ENCODE results near the gene MARCOL. TPM values are rescaled to one million over a fixed set of nuclear protein-coding genes. Genes with fewer than 3 reads are reported as not detected.

Gene MARCOL
- total RNA-seq, 1 experiment from 2014 or later: not detected

- no peak for DNase-seq (ENCODE audit: low read depth, low spot score)
- Histone ChIP-seq H3K4me3 (replicated peaks in 1 of 2; ENCODE audit: low read depth in 1 of 2, low read length in 2 of 2) (no peak overlapping the region), H3K4me2 (ENCODE audit: low read length) (no peak overlapping the region), H3K9me2 (ENCODE audit: insufficient read depth) (no peaks in the 10 kb centered on the region), H3K9me3 (ENCODE audit: control insufficient read depth in 1 of 2, insufficient read depth in 1 of 2, low read depth in 1 of 2, low read length in 2 of 2) (no peaks in the 10 kb centered on the region), H3K27ac (ENCODE audit: low read depth, low read length) (no peak overlapping the region), H3K79me2 (ENCODE audit: insufficient read depth, low read length) (no peaks in the 10 kb centered on the region), H3K4me1 (ENCODE audit: control insufficient read depth in 1 of 2, insufficient read depth in 2 of 2, low read length in 2 of 2) (no peaks in the 10 kb centered on the region), H3K27me3 (ENCODE audit: insufficient read depth, low read length) (no peaks in the 10 kb centered on the region; the same call in 1 of the 2 replicates), H2AFZ (ENCODE audit: low read depth, low read length, poor library complexity, severe bottlenecking) (no peak overlapping the region), H3K36me3 (ENCODE audit: control insufficient read depth in 1 of 2, insufficient read depth in 2 of 2, low read length in 2 of 2) (no peaks in the 10 kb centered on the region), H3K9ac (ENCODE audit: low read length) (no peak overlapping the region), H4K20me1 (ENCODE audit: insufficient read depth) (no peaks in the 10 kb centered on the region; the same call in 1 of the 2 replicates)
- no peak for TF ChIP-seq POLR2A (IDR thresholded peaks at IDR 0.05; ENCODE audit: borderline replicate concordance, extremely low read depth, insufficient read depth, insufficient read length)
- no peak for TF ChIP-seq ATF3 (IDR thresholded peaks at IDR 0.05)
- TF ChIP-seq SIN3A (IDR thresholded peaks at IDR 0.05; ENCODE audit: low read depth): no peak
- TF ChIP-seq SP1 (IDR thresholded peaks at IDR 0.05; ENCODE audit: low read depth): no peak
- TF ChIP-seq ZFX (IDR thresholded peaks at IDR 0.05): no peak
- no peak for TF ChIP-seq CTCF (IDR thresholded peaks at IDR 0.05 in 2 of 3, conservative IDR thresholded peaks at IDR 0.05 in 1 of 3; ENCODE audit: borderline replicate concordance in 1 of 3, insufficient read depth in 1 of 3, low read depth in 2 of 3, low read length in 2 of 3)
- TF ChIP-seq EZH2phosphoT487 (IDR thresholded peaks at IDR 0.05; ENCODE audit: borderline replicate concordance): no peak
- no peak for TF ChIP-seq ELF1 (IDR thresholded peaks at IDR 0.05; ENCODE audit: borderline replicate concordance, low read depth)
- no peak for TF ChIP-seq FOSL1 (IDR thresholded peaks at IDR 0.05; ENCODE audit: low read depth)
- no peak for TF ChIP-seq CBX3 (IDR thresholded peaks at IDR 0.05; ENCODE audit: low read depth)
- no peak for TF ChIP-seq MAX (IDR thresholded peaks at IDR 0.05)
- TF ChIP-seq CEBPB (IDR thresholded peaks at IDR 0.05; ENCODE audit: low read depth): no peak
- no peak for TF ChIP-seq TCF7L2 (IDR thresholded peaks at IDR 0.05; ENCODE audit: borderline replicate concordance, extremely low read depth, insufficient read depth, insufficient read length)
- no peak for TF ChIP-seq EGR1 (IDR thresholded peaks at IDR 0.05; ENCODE audit: low read depth)
- TF ChIP-seq ZBTB33 (IDR thresholded peaks at IDR 0.05; ENCODE audit: extremely low read depth, insufficient replicate concordance, low read length): no peak
- POLR2A ChIA-PET: no interaction called here
- BruUV-seq (replicated peaks): no TSS peak
- CTCF ChIA-PET: interaction anchor here (0.8 kb wide), 1 partner anchor 540 kb away, joined by 3 read pairs; no protein-coding TSS in a partner anchor
- no peak for ATAC-seq
- RAD21 ChIA-PET (ENCODE audit: low non-redundant PET in 1 of 2, low total read pairs in 2 of 2, uncharacterized antibody in 2 of 2, unreplicated experiment in 2 of 2): no interaction called here
- intact Hi-C loops (cut with micrococcal nuclease): no loop called here
Observed at GRCh38 chr5:148191010-148191409, 47.3 kb upstream of the MARCOL start.
